SK-N-SH (cell line): ENCODE data around the gene DECR2.

Experiments
- CHD2 ChIP-seq: fragments of 150-350 bp; IDR thresholded peaks from 2 replicates; pipeline ENCODE4 v1.6.1; 2018; ENCODE audit warnings: low read length; ENCODE audit not compliant: partially characterized antibody
- ELF1 ChIP-seq: IDR thresholded peaks from 2 replicates; pipeline ENCODE4 v1.4.0; 2012
- GABPA ChIP-seq: IDR thresholded peaks from 2 replicates; pipeline ENCODE4 v1.4.0; 2012; ENCODE audit warnings: low read depth, mild to moderate bottlenecking
- NRF1 ChIP-seq: IDR thresholded peaks from 2 replicates; pipeline ENCODE4 v1.6.1; 2012; ENCODE audit warnings: low read depth, mild to moderate bottlenecking, low read length
- PBX3 ChIP-seq: IDR thresholded peaks from 2 replicates; pipeline ENCODE4; 2012
- POLR2AphosphoS5 ChIP-seq: IDR thresholded peaks from 2 replicates; pipeline ENCODE4 v1.6.1; 2012; ENCODE audit warnings: low read depth, low read length
- TEAD4 ChIP-seq: IDR thresholded peaks from 2 replicates; pipeline ENCODE4 v1.4.0; 2012; ENCODE audit warnings: mild to moderate bottlenecking, borderline replicate concordance; ENCODE audit not compliant: insufficient read depth
- YY1 ChIP-seq: IDR thresholded peaks from 2 replicates; pipeline ENCODE4 v1.4.0; 2012; ENCODE audit warnings: low read depth, mild to moderate bottlenecking
- TF ChIP-seq, protein P1 (sequence below): fragments of 200-600 bp; sonication (generic); IDR thresholded peaks from 2 replicates; pipeline ENCODE4 v1.6.1; 2017; ENCODE audit warnings: antibody characterized with exemption, mild to moderate bottlenecking, moderate library complexity

DNA sequence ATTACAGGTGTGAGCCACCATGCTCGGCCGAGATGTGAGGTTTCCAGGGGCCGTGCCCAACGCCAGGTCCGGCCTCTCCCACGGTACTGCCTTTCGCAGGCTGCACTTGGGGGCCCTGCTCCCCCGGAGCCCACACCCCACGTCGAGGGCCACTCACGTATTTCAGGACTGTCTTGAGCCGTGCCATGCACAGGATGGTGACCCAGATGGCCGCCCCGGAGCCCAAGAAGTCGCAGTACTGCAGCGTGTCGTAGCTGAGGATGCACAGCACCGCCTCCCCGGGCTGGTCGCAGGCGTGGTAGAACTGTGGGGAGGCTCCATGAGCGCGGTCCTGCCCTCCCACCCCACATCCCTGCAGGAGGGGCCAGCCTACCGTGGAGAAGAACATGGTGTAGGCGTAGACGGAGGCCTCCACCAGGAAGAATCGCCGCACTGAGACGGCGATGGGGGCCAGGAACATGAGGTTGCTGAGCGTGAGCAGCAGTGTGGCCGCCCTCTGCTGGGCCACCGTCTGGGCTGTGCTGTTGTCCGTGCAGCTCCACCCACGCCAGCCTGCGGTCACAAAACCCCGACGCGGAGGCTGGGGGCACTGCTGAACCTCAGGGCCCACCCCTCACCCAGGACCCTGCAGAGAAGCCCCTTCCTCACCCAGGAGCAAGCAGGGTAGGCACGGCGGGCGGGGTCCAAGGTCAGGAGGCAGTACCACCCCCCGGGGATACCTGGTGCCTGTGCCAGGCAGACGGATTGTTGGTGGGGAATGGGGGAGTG lies 27.7 kb upstream of the DECR2 start:
- TF ChIP-seq ELF1: no peak
- TF ChIP-seq CHD2: no peak
- TF ChIP-seq, protein P1, sequence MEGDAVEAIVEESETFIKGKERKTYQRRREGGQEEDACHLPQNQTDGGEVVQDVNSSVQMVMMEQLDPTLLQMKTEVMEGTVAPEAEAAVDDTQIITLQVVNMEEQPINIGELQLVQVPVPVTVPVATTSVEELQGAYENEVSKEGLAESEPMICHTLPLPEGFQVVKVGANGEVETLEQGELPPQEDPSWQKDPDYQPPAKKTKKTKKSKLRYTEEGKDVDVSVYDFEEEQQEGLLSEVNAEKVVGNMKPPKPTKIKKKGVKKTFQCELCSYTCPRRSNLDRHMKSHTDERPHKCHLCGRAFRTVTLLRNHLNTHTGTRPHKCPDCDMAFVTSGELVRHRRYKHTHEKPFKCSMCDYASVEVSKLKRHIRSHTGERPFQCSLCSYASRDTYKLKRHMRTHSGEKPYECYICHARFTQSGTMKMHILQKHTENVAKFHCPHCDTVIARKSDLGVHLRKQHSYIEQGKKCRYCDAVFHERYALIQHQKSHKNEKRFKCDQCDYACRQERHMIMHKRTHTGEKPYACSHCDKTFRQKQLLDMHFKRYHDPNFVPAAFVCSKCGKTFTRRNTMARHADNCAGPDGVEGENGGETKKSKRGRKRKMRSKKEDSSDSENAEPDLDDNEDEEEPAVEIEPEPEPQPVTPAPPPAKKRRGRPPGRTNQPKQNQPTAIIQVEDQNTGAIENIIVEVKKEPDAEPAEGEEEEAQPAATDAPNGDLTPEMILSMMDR: no peak
- no peak for TF ChIP-seq YY1
- TF ChIP-seq NRF1: no peak
- TF ChIP-seq GABPA: no peak
- TF ChIP-seq POLR2AphosphoS5: no peak
- no peak for TF ChIP-seq PBX3
- TF ChIP-seq TEAD4: no peak
